BLaER1 (cell line): Measurements from ENCODE around the gene ZIC2.
"Not testable (repeated sequence)": the region's sequence is repeated elsewhere in the genome, so short reads cannot be mapped to it uniquely, and the experiment has no call there.

ENCODE experiments used
- H3K27ac ChIP-seq: shearing (Covaris generic); formaldehyde crosslinking; 2 replicates; pipeline ENCODE4 v1.8.1; 2022
- H3K27me3 ChIP-seq: shearing (Covaris generic); formaldehyde crosslinking; 2 replicates; pipeline ENCODE4 v1.8.1; 2022
- H3K36me3 ChIP-seq: shearing (Covaris generic); formaldehyde crosslinking; 2 replicates; pipeline ENCODE4 v1.8.1; 2022
- H3K4me1 ChIP-seq: shearing (Covaris generic); formaldehyde crosslinking; 2 replicates; pipeline ENCODE4 v1.8.1; 2022
- H3K4me2 ChIP-seq: shearing (Covaris generic); formaldehyde crosslinking; 2 replicates; pipeline ENCODE4 v1.8.1; 2022
- H3K4me3 ChIP-seq: shearing (Covaris generic); formaldehyde crosslinking; 2 replicates; pipeline ENCODE4 v1.8.1; 2022
- H3K9ac ChIP-seq: shearing (Covaris generic); formaldehyde crosslinking; 2 replicates; pipeline ENCODE4 v1.8.1; 2022
- H3K9me3 ChIP-seq: shearing (Covaris generic); formaldehyde crosslinking; 2 replicates; pipeline ENCODE4 v1.8.1; 2022
- H4K20me1 ChIP-seq: shearing (Covaris generic); formaldehyde crosslinking; 2 replicates; pipeline ENCODE4 v1.8.1; 2022
- Cebpa-rat ChIP-seq: shearing (Covaris generic); IDR thresholded peaks from 2 replicates; pipeline ENCODE4 v1.8.1; 2022

Gene ZIC2

GRCh38 chr13:99981735-99982035, at the start of gene ZIC2:
Gene ZIC2, plus strand, starts transcription at chr13:99981784. Its CDS starts 281 bp downstream, at chr13:99982065.
- Histone ChIP-seq H3K36me3 (no peaks in the 10 kb centered on the region), H3K4me1 (peaks cover 14% of the 10 kb centered on the region), H3K9me3 (peaks cover 19% of the 10 kb centered on the region), H3K4me3 (peak within 1 kb of the TSS; percentile 66), H4K20me1 (peaks cover 90% of the 10 kb centered on the region), H3K9ac (no peak within 1 kb of the TSS), H3K4me2 (peak within 1 kb of the TSS; percentile 94), H3K27ac (no peak within 1 kb of the TSS), H3K27me3 (peaks cover 99% of the 10 kb centered on the region)
- no peak for TF ChIP-seq Cebpa-rat

GRCh38 chr13:99932912-99933311, 48.7 kb upstream of the ZIC2 start:
- H3K27ac ChIP-seq = no peak overlapping the region
- no peaks in the 10 kb centered on the region for H3K9me3 ChIP-seq
- no peak overlapping the region for H3K4me3 ChIP-seq
- H3K36me3 ChIP-seq = no peaks in the 10 kb centered on the region
- no peak overlapping the region for H3K4me2 ChIP-seq
- no peaks in the 10 kb centered on the region for H3K27me3 ChIP-seq
- H3K9ac ChIP-seq = no peak overlapping the region
- H3K4me1 ChIP-seq = peaks cover 20% of the 10 kb centered on the region
- H4K20me1 ChIP-seq = no peaks in the 10 kb centered on the region
- TF ChIP-seq Cebpa-rat = 0 out of 2 replicates have a peak, but pooled peaks have one; percentile 14

GRCh38 chr13:99935772-99936171, 45.8 kb upstream of the ZIC2 start:
- no peak for TF ChIP-seq Cebpa-rat
- H3K27ac ChIP-seq = no peak overlapping the region
- peaks cover 6% of the 10 kb centered on the region for H3K4me1 ChIP-seq
- no peaks in the 10 kb centered on the region for H3K9me3 ChIP-seq
- no peak overlapping the region for H3K9ac ChIP-seq
- H3K27me3 ChIP-seq = no peaks in the 10 kb centered on the region
- no peaks in the 10 kb centered on the region for H3K36me3 ChIP-seq
- no peaks in the 10 kb centered on the region for H4K20me1 ChIP-seq
- H3K4me2 ChIP-seq = no peak overlapping the region
- no peak overlapping the region for H3K4me3 ChIP-seq

GRCh38 chr13:99938635-99939034, 42.9 kb upstream of the ZIC2 start:
- no peak overlapping the region for H3K9ac ChIP-seq
- no peak overlapping the region for H3K4me3 ChIP-seq
- H3K36me3 ChIP-seq = no peaks in the 10 kb centered on the region
- no peak overlapping the region for H3K27ac ChIP-seq
- H4K20me1 ChIP-seq = no peaks in the 10 kb centered on the region
- H3K27me3 ChIP-seq = no peaks in the 10 kb centered on the region
- no peaks in the 10 kb centered on the region for H3K9me3 ChIP-seq
- TF ChIP-seq Cebpa-rat = no peak
- no peaks in the 10 kb centered on the region for H3K4me1 ChIP-seq
- H3K4me2 ChIP-seq = no peak overlapping the region

- Histone ChIP-seq H3K27me3 (no peaks in the 10 kb centered on the region), H3K9me3 (no peaks in the 10 kb centered on the region), H3K4me3 (no peak overlapping the region), H4K20me1 (no peaks in the 10 kb centered on the region), H3K9ac (no peak overlapping the region), H3K4me2 (no peak overlapping the region), H3K36me3 (no peaks in the 10 kb centered on the region), H3K27ac (no peak overlapping the region), H3K4me1 (no peaks in the 10 kb centered on the region)
- no peak for TF ChIP-seq Cebpa-rat
Observed at GRCh38 chr13:99941086-99941485, 40.5 kb upstream of the ZIC2 start.

GRCh38 chr13:99941911-99942310, 39.7 kb upstream of the ZIC2 start:
- Histone ChIP-seq H4K20me1 (no peaks in the 10 kb centered on the region), H3K4me2 (no peak overlapping the region), H3K4me3 (no peak overlapping the region), H3K9ac (no peak overlapping the region), H3K36me3 (no peaks in the 10 kb centered on the region), H3K9me3 (no peaks in the 10 kb centered on the region), H3K27ac (no peak overlapping the region), H3K4me1 (no peaks in the 10 kb centered on the region), H3K27me3 (no peaks in the 10 kb centered on the region)
- TF ChIP-seq Cebpa-rat = no peak

- H3K27me3 ChIP-seq = no peaks in the 10 kb centered on the region
- TF ChIP-seq Cebpa-rat = no peak
- no peaks in the 10 kb centered on the region for H4K20me1 ChIP-seq
- H3K9ac ChIP-seq = no peak overlapping the region
- H3K4me1 ChIP-seq = peaks cover under 1% of the 10 kb centered on the region; the same call in 1 of the 2 replicates
- no peak overlapping the region for H3K4me2 ChIP-seq
- no peak overlapping the region for H3K4me3 ChIP-seq
- no peaks in the 10 kb centered on the region for H3K9me3 ChIP-seq
- H3K27ac ChIP-seq = no peak overlapping the region
- no peaks in the 10 kb centered on the region for H3K36me3 ChIP-seq
Observed at GRCh38 chr13:99944102-99944501, 37.5 kb upstream of the ZIC2 start.

GRCh38 chr13:99944606-99945005, 37.0 kb upstream of the ZIC2 start:
- Histone ChIP-seq H3K27ac (no peak overlapping the region), H3K4me3 (no peak overlapping the region), H3K9me3 (no peaks in the 10 kb centered on the region), H3K36me3 (no peaks in the 10 kb centered on the region), H3K9ac (no peak overlapping the region), H3K4me2 (no peak overlapping the region), H4K20me1 (no peaks in the 10 kb centered on the region), H3K4me1 (peaks cover 5% of the 10 kb centered on the region), H3K27me3 (no peaks in the 10 kb centered on the region)
- TF ChIP-seq Cebpa-rat = no peak

GRCh38 chr13:99945515-99945914, 36.1 kb upstream of the ZIC2 start:
- not testable (repeated sequence) for H3K9me3 ChIP-seq, H3K27me3 ChIP-seq, H3K4me2 ChIP-seq

GRCh38 chr13:99947666-99948065, 33.9 kb upstream of the ZIC2 start:
- H3K27ac ChIP-seq = no peak overlapping the region
- H3K4me1 ChIP-seq = peaks cover 17% of the 10 kb centered on the region
- H3K4me2 ChIP-seq = no peak overlapping the region
- H3K9me3 ChIP-seq = no peaks in the 10 kb centered on the region
- H3K27me3 ChIP-seq = peaks cover under 1% of the 10 kb centered on the region; the same call in 1 of the 2 replicates
- no peaks in the 10 kb centered on the region for H4K20me1 ChIP-seq
- TF ChIP-seq Cebpa-rat = no peak
- H3K4me3 ChIP-seq = no peak overlapping the region
- H3K9ac ChIP-seq = no peak overlapping the region
- no peaks in the 10 kb centered on the region for H3K36me3 ChIP-seq

More at GRCh38 chr13:99945515-99945914, 36.1 kb upstream of the ZIC2 start:
- not testable (repeated sequence) for H3K9ac ChIP-seq, H3K27ac ChIP-seq, H3K36me3 ChIP-seq, H3K4me3 ChIP-seq, H4K20me1 ChIP-seq
- H3K4me1 ChIP-seq = peaks cover 14% of the 10 kb centered on the region

GRCh38 chr13:99948411-99948810, 33.2 kb upstream of the ZIC2 start:
- no peak overlapping the region for H3K4me3 ChIP-seq
- no peaks in the 10 kb centered on the region for H3K36me3 ChIP-seq
- H3K4me1 ChIP-seq = peaks cover 17% of the 10 kb centered on the region
- H3K4me2 ChIP-seq = no peak overlapping the region
- H3K9ac ChIP-seq = no peak overlapping the region
- H4K20me1 ChIP-seq = no peaks in the 10 kb centered on the region
- no peak overlapping the region for H3K27ac ChIP-seq
- H3K9me3 ChIP-seq = no peaks in the 10 kb centered on the region
- TF ChIP-seq Cebpa-rat = no peak
- peaks cover 8% of the 10 kb centered on the region for H3K27me3 ChIP-seq
